Neural cell (in vitro differentiated cells): ENCODE results near the gene STPG4. TPM values are rescaled to one million over a fixed set of nuclear protein-coding genes. Genes with fewer than 3 reads are reported as not detected.

ENCODE experiments used
- H2AFZ ChIP-seq: fragments of 200-600, 300-800 bp; sonication (generic), shearing (Covaris generic); 2 replicates; pipeline ENCODE4 v1.6.0; 2014; ENCODE audit warnings: low read depth, mild to moderate bottlenecking, antibody characterized with exemption, low read length, moderate library complexity
- H3F3A ChIP-seq: fragments of 200-600 bp; shearing (Covaris generic); 2 replicates; pipeline ENCODE4 v1.6.1; 2016; ENCODE audit warnings: mild to moderate bottlenecking, moderate library complexity, mixed read lengths, antibody characterized with exemption, low read length; ENCODE audit not compliant: insufficient read depth, poor library complexity, severe bottlenecking
- H3K27ac ChIP-seq: fragments of 200-600, 300-800 bp; sonication (generic), shearing (Covaris generic); 2 replicates; pipeline ENCODE4 v1.5.1; 2014; ENCODE audit warnings: mild to moderate bottlenecking, low read length, moderate library complexity
- H3K27me3 ChIP-seq: fragments of 300-800, 200-600 bp; sonication (generic), shearing (Covaris generic); 2 replicates; pipeline ENCODE4 v1.6.0; 2014; ENCODE audit warnings: mild to moderate bottlenecking, low read depth, low read length, moderate library complexity; ENCODE audit not compliant: insufficient read depth
- H3K36me3 ChIP-seq: fragments of 300-800, 200-600 bp; sonication (generic), shearing (Covaris generic); 2 replicates; pipeline ENCODE4 v1.5.1; 2014; ENCODE audit warnings: mild to moderate bottlenecking, antibody characterized with exemption, low read length, moderate library complexity; ENCODE audit not compliant: insufficient read depth
- H3K4me2 ChIP-seq: fragments of 300-800, 200-600 bp; sonication (generic), shearing (Covaris generic); 2 replicates; pipeline ENCODE4 v1.6.0; 2014; ENCODE audit warnings: mild to moderate bottlenecking, low read length
- H3K4me3 ChIP-seq: fragments of 300-800, 200-600 bp; sonication (generic), shearing (Covaris generic); 2 replicates; pipeline ENCODE4 v1.5.1; 2014; ENCODE audit warnings: mild to moderate bottlenecking, low read length, moderate library complexity
- H3K79me2 ChIP-seq: fragments of 200-600 bp; shearing (Covaris generic); replicated peaks from 2 replicates; pipeline ENCODE4 v1.6.0; 2014; ENCODE audit warnings: mild to moderate bottlenecking, low read length, moderate library complexity; ENCODE audit not compliant: insufficient read depth
- H3K9ac ChIP-seq: fragments of 300-800, 200-600 bp; sonication (generic), shearing (Covaris generic); 2 replicates; pipeline ENCODE4 v1.6.1; 2016; ENCODE audit warnings: mild to moderate bottlenecking, low read length, mixed read lengths
- H3K9me2 ChIP-seq: fragments of 200-600 bp; shearing (Covaris generic); 2 replicates; pipeline ENCODE4 v1.6.1; 2016; ENCODE audit warnings: mild to moderate bottlenecking, low read length, mixed read lengths; ENCODE audit not compliant: insufficient read depth
- H3K9me3 ChIP-seq: fragments of 200-600, 300-800 bp; sonication (generic), shearing (Covaris generic); 2 replicates; pipeline ENCODE4 v1.6.1; 2016; ENCODE audit warnings: mild to moderate bottlenecking, mixed run types, low read length, moderate library complexity, mixed read lengths
- H4K20me1 ChIP-seq: fragments of 200-600 bp; shearing (Covaris generic); 2 replicates; pipeline ENCODE4 v1.6.1; 2016; ENCODE audit warnings: mild to moderate bottlenecking, mixed run types; ENCODE audit not compliant: insufficient read depth
- EP300 ChIP-seq: fragments of 450-650 bp; conservative IDR thresholded peaks from 2 replicates; pipeline ENCODE4 v1.6.1; 2014; ENCODE audit warnings: antibody characterized with exemption, mild to moderate bottlenecking, moderate library complexity; ENCODE audit not compliant: poor library complexity, severe bottlenecking
- EZH2 ChIP-seq: fragments of 200-600, 300-800 bp; shearing (Covaris generic), sonication (generic); IDR thresholded peaks from 2 replicates; pipeline ENCODE4 v1.6.1; 2014; ENCODE audit warnings: antibody characterized with exemption, low read length, borderline replicate concordance, mild to moderate bottlenecking; ENCODE audit not compliant: insufficient read depth, poor library complexity, severe bottlenecking
- MXI1 ChIP-seq: fragments of 450-650 bp; conservative IDR thresholded peaks from 2 replicates; pipeline ENCODE4 v1.6.1; 2014; ENCODE audit warnings: antibody characterized with exemption, mild to moderate bottlenecking; ENCODE audit not compliant: poor library complexity, severe bottlenecking
- POLR2AphosphoS5 ChIP-seq: IDR thresholded peaks from 2 replicates; pipeline ENCODE4 v1.6.1; 2012
- RAD21 ChIP-seq: fragments of 450-650 bp; conservative IDR thresholded peaks from 2 replicates; pipeline ENCODE4 v1.6.1; 2014; ENCODE audit warnings: antibody characterized with exemption, mild to moderate bottlenecking, moderate library complexity
- SMC3 ChIP-seq: fragments of 450-650 bp; conservative IDR thresholded peaks from 2 replicates; pipeline ENCODE4 v1.6.1; 2014; ENCODE audit warnings: antibody characterized with exemption, mild to moderate bottlenecking, moderate library complexity; ENCODE audit not compliant: poor library complexity
- TAF1 ChIP-seq: IDR thresholded peaks from 2 replicates; pipeline ENCODE4 v1.6.1; 2012; ENCODE audit warnings: low read depth
- polyA plus RNA-seq: library from polyadenylated mRNA; depleted of rRNA; stranded (reverse); fragments of >200 nt; gene quantifications from 2 replicates; pipeline ENCODE4 v1.2.3, GENCODE V29; 2014
- TF ChIP-seq, protein P1 (sequence below): fragments of 450-650 bp; IDR thresholded peaks from 2 replicates; pipeline ENCODE4 v1.5.1; 2014; ENCODE audit warnings: antibody characterized with exemption, mild to moderate bottlenecking, moderate library complexity; ENCODE audit not compliant: poor library complexity, severe bottlenecking
- TF ChIP-seq, protein P2 (sequence below): IDR thresholded peaks from 2 replicates; pipeline ENCODE4 v1.6.1; 2012; ENCODE audit warnings: borderline replicate concordance

Gene STPG4
- polyA plus RNA-seq, 1 donor from 2014 or later = not detected

DNA sequence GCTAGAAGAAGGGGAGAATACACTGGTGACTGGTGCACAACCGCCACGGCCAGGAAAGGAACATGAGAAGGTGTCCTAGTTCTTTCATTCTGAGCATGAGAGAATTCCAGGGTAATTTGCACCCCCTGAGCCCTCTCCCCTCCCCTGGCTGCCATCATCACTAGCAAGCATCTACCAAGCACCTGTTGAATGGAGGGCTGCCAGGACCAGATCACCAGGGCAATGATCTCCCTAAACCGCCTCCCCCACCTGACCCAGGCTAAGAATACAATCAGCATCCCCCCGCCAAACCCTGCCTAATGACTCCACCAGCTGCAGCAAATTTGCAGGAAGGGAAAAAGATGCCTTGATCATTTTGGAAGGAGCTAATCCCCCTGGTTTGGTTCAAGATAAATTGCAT, 100.2 kb downstream of the STPG4 start:
- Histone ChIP-seq H3K79me2 (no peaks in the 10 kb centered on the region), H4K20me1 (no peaks in the 10 kb centered on the region), H3K4me2 (no peak overlapping the region), H3K27me3 (no peaks in the 10 kb centered on the region), H2AFZ (no peak overlapping the region), H3K27ac (no peak overlapping the region), H3K4me3 (no peak overlapping the region), H3K9me2 (no peaks in the 10 kb centered on the region), H3F3A (no peaks in the 10 kb centered on the region), H3K36me3 (no peaks in the 10 kb centered on the region), H3K9me3 (no peaks in the 10 kb centered on the region), H3K9ac (no peak overlapping the region)
- TF ChIP-seq SMC3 (no peak), EZH2 (no peak), MXI1 (no peak), TAF1 (no peak), EP300 (no peak), POLR2AphosphoS5 (no peak)
- TF ChIP-seq, protein P1, sequence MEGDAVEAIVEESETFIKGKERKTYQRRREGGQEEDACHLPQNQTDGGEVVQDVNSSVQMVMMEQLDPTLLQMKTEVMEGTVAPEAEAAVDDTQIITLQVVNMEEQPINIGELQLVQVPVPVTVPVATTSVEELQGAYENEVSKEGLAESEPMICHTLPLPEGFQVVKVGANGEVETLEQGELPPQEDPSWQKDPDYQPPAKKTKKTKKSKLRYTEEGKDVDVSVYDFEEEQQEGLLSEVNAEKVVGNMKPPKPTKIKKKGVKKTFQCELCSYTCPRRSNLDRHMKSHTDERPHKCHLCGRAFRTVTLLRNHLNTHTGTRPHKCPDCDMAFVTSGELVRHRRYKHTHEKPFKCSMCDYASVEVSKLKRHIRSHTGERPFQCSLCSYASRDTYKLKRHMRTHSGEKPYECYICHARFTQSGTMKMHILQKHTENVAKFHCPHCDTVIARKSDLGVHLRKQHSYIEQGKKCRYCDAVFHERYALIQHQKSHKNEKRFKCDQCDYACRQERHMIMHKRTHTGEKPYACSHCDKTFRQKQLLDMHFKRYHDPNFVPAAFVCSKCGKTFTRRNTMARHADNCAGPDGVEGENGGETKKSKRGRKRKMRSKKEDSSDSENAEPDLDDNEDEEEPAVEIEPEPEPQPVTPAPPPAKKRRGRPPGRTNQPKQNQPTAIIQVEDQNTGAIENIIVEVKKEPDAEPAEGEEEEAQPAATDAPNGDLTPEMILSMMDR = no peak

DNA sequence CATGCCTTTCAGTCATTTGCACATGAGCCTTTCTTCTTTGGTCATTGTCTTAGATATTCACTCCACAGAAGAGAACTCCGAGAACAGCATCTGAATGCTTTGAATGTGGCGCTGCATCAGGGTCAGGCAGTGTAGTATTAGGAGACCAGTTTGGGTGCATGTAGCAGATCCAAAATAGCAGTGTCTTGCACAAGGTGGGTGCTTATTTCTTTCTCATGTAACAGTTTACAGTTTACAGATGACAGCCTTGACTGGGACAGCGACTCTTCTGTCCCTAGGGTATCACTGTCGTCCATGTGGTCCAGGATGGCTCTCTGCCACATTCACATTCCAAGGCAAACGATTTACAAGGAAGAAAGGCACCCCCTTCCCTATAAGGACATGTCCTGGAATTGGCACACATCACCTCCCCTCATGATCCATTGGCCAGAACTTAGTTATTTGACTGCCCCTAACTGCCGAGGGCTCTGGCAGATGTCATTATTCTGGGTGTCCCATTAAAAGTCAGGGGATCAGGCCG, 101.0 kb downstream of the STPG4 start:
- H3K27ac ChIP-seq = no peak overlapping the region

DNA sequence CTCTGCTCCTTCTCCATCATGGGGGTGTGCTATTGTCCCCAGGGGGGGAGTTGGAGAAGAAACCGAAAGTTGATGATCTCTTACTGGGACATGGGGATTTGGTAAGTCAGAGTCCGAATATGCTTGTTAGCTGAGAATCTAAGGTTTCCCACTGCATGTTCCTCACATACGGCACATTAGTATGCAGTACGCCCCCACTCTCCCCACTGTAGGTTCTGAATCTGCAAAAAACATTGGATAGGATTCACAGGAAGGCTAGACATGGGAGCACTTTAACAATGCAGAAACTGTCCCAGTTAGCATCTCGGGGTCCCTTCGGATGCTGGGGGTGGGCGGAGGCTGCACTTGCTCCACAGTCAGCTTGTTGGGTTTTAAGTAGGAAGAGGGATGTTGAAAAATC, 102.3 kb downstream of the STPG4 start:
- Histone ChIP-seq H3K79me2 (no peaks in the 10 kb centered on the region), H3K4me3 (no peak overlapping the region), H3K9ac (no peak overlapping the region), H3K4me2 (no peak overlapping the region), H3K36me3 (no peaks in the 10 kb centered on the region), H2AFZ (no peak overlapping the region), H3K9me3 (no peaks in the 10 kb centered on the region), H3K27me3 (no peaks in the 10 kb centered on the region), H3K27ac (no peak overlapping the region), H3K9me2 (no peaks in the 10 kb centered on the region), H3F3A (no peaks in the 10 kb centered on the region), H4K20me1 (no peaks in the 10 kb centered on the region)
- TF ChIP-seq, protein P2, sequence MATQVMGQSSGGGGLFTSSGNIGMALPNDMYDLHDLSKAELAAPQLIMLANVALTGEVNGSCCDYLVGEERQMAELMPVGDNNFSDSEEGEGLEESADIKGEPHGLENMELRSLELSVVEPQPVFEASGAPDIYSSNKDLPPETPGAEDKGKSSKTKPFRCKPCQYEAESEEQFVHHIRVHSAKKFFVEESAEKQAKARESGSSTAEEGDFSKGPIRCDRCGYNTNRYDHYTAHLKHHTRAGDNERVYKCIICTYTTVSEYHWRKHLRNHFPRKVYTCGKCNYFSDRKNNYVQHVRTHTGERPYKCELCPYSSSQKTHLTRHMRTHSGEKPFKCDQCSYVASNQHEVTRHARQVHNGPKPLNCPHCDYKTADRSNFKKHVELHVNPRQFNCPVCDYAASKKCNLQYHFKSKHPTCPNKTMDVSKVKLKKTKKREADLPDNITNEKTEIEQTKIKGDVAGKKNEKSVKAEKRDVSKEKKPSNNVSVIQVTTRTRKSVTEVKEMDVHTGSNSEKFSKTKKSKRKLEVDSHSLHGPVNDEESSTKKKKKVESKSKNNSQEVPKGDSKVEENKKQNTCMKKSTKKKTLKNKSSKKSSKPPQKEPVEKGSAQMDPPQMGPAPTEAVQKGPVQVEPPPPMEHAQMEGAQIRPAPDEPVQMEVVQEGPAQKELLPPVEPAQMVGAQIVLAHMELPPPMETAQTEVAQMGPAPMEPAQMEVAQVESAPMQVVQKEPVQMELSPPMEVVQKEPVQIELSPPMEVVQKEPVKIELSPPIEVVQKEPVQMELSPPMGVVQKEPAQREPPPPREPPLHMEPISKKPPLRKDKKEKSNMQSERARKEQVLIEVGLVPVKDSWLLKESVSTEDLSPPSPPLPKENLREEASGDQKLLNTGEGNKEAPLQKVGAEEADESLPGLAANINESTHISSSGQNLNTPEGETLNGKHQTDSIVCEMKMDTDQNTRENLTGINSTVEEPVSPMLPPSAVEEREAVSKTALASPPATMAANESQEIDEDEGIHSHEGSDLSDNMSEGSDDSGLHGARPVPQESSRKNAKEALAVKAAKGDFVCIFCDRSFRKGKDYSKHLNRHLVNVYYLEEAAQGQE = no peak
- TF ChIP-seq TAF1 (no peak), MXI1 (no peak), EP300 (no peak), RAD21 (no peak), EZH2 (no peak)

More for the DNA sequence above, 101.0 kb downstream of the STPG4 start:
- Histone ChIP-seq H3K9me2 (no peaks in the 10 kb centered on the region), H3F3A (no peaks in the 10 kb centered on the region), H3K79me2 (no peaks in the 10 kb centered on the region), H3K27me3 (no peaks in the 10 kb centered on the region), H2AFZ (no peak overlapping the region), H3K36me3 (no peaks in the 10 kb centered on the region), H3K4me3 (no peak overlapping the region), H3K9ac (no peak overlapping the region), H3K9me3 (no peaks in the 10 kb centered on the region), H3K4me2 (no peak overlapping the region), H4K20me1 (no peaks in the 10 kb centered on the region)
- no peak for TF ChIP-seq EP300
- TF ChIP-seq TAF1 = no peak
- TF ChIP-seq POLR2AphosphoS5 = no peak
- no peak for TF ChIP-seq MXI1
- no peak for TF ChIP-seq RAD21
- TF ChIP-seq SMC3 = no peak
